Mucosa of descending colon (tissue), 3 donors: ENCODE data around the gene ECT2. TPM values are rescaled to one million over a fixed set of nuclear protein-coding genes. Genes with fewer than 3 reads are reported as not detected.
"Not testable (repeated sequence)": the region's sequence is repeated elsewhere in the genome, so short reads cannot be mapped to it uniquely, and the experiment has no call there.

Experiments
- ATAC-seq: fragments of 200-7000 bp; cut with Tn5 transposase; one replicate; pipeline ENCODE4 v1.9.1; 2020; ENCODE audit warnings: mild to moderate bottlenecking, moderate library complexity
- DNase-seq, 3 donors: peaks; one replicate each; pipeline ENCODE4 v3.0.0-alpha.2; 2020
- H3K36me3 ChIP-seq: fragments of 200-600 bp; one replicate; pipeline ENCODE4 v1.8.0; 2021; ENCODE audit warnings: low read depth, mild to moderate bottlenecking
- H3K4me1 ChIP-seq: fragments of 200-600 bp; one replicate; pipeline ENCODE4 v1.8.0; 2021; ENCODE audit warnings: low read depth, mild to moderate bottlenecking
- H3K4me3 ChIP-seq: fragments of 200-600 bp; one replicate; pipeline ENCODE4 v1.8.0; 2021; ENCODE audit warnings: mild to moderate bottlenecking
- H3K9me3 ChIP-seq: fragments of 200-600 bp; one replicate; pipeline ENCODE4 v1.8.0; 2021; ENCODE audit warnings: mild to moderate bottlenecking
- intact Hi-C, 2 donors: fragments of 100-400 bp; cut with DNase I in 1 of 2; cut with micrococcal nuclease in 1 of 2; formaldehyde crosslinking; loops; one replicate each; pipeline versions ENCODE4 v1.11.0 to v1.11.1; 2022; cut with DNase I, micrococcal nuclease
- total RNA-seq, 3 donors: library from RNA; stranded (reverse); fragmentation: NEBNext Ultra II Directional in 2 of 3; extraction: Animal tissue kit (Norgen Biotek cat#: 25700) in 2 of 3; gene quantifications; one replicate each; pipeline versions ENCODE4 v1.2.1 to v1.2.4, GENCODE V29; 2021 to 2023
- TF ChIP-seq, protein P1 (sequence below): fragments of 200-600 bp; IDR thresholded peaks from one replicate; pipeline ENCODE4 v1.8.0; 2022; ENCODE audit warnings: antibody characterized with exemption, mild to moderate bottlenecking
- donor health status: DM: no; HTN: no; CAD: no; lungs with moderate emphysema.
- donor health status: DM: no; HTN: no; CAD: no.
- donor health status: DM: no; HTN: yes; CAD: no.

The ECT2 gene
- total RNA-seq, 3 donors from 2014 or later: 14.8 to 30.2 (median 14.9) TPM

DNA sequence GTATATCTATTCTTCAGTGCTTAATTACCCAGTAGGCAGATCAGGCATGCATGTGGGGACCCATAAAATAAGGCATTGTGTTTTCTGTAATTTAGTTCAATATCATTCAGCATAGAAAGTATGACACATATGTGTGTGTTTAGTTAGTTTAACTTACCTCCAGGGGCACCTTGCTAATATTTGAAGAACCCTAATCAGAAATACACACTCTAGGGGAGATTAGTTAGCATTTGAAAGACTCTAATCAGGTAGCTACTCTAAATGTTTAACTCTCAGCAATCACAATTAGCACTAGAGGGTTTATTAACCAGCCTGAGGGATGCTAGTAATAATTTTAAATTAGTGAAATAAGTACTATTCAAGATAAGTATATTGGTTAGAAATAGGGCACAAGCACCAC is 104.5 kb downstream of the ECT2 start:
- TF ChIP-seq, protein P1, sequence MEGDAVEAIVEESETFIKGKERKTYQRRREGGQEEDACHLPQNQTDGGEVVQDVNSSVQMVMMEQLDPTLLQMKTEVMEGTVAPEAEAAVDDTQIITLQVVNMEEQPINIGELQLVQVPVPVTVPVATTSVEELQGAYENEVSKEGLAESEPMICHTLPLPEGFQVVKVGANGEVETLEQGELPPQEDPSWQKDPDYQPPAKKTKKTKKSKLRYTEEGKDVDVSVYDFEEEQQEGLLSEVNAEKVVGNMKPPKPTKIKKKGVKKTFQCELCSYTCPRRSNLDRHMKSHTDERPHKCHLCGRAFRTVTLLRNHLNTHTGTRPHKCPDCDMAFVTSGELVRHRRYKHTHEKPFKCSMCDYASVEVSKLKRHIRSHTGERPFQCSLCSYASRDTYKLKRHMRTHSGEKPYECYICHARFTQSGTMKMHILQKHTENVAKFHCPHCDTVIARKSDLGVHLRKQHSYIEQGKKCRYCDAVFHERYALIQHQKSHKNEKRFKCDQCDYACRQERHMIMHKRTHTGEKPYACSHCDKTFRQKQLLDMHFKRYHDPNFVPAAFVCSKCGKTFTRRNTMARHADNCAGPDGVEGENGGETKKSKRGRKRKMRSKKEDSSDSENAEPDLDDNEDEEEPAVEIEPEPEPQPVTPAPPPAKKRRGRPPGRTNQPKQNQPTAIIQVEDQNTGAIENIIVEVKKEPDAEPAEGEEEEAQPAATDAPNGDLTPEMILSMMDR: no peak
- intact Hi-C loops: no loop called here
- no peak overlapping the region for H3K4me3 ChIP-seq
- no peaks in the 10 kb centered on the region for H3K36me3 ChIP-seq
- no peaks in the 10 kb centered on the region for H3K9me3 ChIP-seq
- DNase-seq (no peak), ATAC-seq (no peak)
- no peaks in the 10 kb centered on the region for H3K4me1 ChIP-seq

DNA sequence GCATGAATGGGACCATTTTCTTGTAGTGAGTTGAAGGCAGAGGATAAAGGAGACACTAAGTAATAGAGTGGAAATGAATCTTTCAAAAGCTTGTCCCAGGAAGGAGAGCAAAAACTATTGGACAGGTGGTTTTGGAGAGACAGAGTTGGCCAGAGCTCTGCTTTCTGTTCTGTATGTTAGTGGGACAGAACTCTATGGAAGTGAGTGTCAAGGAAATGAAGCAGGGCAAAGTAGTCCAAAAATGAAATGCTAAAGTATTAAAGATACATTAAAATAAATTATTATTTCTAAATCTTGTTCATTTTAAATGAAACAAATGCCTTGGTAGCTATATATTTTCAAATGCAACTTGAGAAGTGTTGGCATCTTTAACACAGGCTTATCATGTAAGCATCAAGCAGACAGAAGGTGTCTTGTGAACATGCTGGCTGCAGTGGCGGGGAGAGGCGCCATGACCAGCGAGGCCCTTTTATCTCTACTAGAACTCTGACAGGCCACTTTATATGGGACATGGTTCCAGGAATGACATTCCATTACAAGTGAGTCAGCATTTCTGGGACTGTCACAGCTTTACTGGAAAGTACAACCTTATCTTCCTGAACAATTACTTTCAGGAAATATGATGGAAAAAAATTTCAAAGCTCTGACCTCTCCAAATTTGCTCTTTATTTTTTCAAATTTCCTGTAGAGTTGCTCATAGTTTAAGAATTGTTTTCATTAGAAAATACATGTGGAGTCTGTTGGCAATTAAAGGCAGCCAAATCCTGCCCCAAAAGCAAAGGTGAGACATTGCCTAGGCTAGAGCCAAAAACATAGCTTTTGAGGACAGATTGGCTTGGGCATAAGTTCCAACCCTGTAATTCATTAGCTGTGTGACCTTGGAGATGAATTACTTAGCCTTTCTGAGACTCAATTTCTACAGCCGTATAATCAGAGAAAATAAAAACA is 106.5 kb downstream of the ECT2 start:
- no peaks in the 10 kb centered on the region for H3K9me3 ChIP-seq
- ATAC-seq (peak; percentile 96), DNase-seq (no peak)
- TF ChIP-seq, protein P1: no peak
- no peaks in the 10 kb centered on the region for H3K4me1 ChIP-seq
- no peaks in the 10 kb centered on the region for H3K36me3 ChIP-seq
- intact Hi-C loops: no loop called here
- H3K4me3 ChIP-seq: no peak overlapping the region

DNA sequence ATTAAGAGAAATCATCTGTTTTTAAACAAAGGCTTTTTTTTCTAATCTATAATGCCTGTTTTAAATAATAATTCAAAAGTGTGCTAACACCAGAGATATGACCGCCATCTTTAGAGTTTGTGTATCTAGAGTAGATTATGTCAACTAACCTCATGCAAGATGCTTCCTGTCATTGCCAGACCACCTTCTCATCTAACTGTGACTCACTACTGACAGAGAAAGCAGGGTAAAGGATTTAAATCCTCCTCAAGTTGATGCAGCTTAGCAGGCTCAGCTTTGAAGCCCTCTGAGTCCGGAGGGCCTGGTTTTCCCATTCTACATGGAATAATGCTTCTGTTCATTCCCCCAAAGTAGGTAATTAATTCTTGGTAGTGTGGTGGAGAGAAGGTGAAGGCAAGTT is 108.5 kb downstream of the ECT2 start:
- H3K36me3 ChIP-seq: no peaks in the 10 kb centered on the region
- intact Hi-C loops: no loop called here
- ATAC-seq: no peak
- no peak for DNase-seq
- H3K9me3 ChIP-seq: no peaks in the 10 kb centered on the region
- H3K4me3 ChIP-seq: no peak overlapping the region
- TF ChIP-seq, protein P1: no peak
- H3K4me1 ChIP-seq: no peaks in the 10 kb centered on the region

DNA sequence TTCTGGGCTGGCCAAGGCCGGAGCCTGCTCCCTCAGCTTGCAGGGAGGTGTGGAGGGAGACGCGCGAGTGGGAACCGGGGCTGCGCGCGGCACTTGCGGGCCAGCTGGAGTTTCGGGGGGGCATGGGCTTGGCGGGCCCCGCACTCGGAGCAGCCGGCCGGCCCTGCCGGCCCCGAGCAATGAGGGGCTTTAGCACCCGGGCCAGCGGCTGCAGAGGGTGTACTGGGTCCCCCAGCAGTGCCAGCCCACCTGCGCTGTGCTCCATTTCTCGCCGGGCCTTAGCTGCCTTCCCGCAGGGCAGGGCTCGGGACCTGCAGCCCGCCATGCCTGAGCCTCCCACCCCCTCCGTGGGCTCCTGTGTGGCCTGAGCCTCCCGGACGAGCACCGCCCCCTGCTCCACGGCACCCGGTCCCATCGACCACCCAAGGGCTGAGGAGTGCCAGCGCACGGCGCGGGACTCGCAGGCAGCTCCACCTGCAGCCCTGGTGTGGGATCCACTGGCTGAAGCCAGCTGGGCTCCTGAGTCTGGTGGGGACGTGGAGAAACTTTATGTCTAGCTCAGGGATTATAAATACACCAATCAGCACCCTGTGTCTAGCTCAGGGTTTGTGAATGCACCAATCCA is 116.3 kb downstream of the ECT2 start:
- H3K36me3 ChIP-seq, H3K9me3 ChIP-seq, intact Hi-C loops, ATAC-seq, H3K4me1 ChIP-seq, H3K4me3 ChIP-seq: not testable (repeated sequence)
- DNase-seq: peak in 1 of 3 donors; percentile 37

DNA sequence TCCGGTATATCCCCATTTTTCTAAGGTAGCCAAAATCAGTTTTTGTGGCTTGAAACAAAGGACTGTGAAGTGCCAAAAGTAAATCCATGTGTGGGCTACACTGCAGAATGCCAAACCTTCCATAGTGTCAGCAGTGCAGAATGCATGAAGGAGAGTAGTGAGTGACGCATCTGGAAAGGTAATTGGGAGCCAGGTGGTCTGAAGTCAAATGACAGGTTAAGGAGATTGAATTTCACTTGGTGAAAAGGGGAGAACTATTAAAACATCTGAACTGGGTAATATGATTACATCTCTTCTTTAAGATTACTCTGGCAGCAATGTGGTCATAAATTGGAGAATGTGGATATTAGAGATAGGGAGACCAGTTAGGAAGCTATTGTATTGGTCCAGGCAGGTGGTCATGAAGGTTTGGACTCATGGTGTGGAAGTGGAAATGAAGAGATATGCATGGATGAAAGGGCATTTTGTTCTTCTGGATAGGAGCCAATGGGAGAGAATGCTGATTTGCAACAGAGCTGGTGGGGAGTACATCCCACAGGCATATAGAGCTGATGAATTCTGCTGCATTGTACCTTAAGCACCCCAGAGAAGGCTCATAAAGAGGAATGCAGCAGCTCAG is 118.2 kb downstream of the ECT2 start:
- DNase-seq: no peak
- Histone ChIP-seq H3K36me3 (no peaks in the 10 kb centered on the region), H3K4me1 (peaks cover 5% of the 10 kb centered on the region), H3K4me3 (no peak overlapping the region), H3K9me3 (no peaks in the 10 kb centered on the region)
- TF ChIP-seq, protein P1: no peak
- ATAC-seq: peak; percentile 33
- intact Hi-C loops: no loop called here

DNA sequence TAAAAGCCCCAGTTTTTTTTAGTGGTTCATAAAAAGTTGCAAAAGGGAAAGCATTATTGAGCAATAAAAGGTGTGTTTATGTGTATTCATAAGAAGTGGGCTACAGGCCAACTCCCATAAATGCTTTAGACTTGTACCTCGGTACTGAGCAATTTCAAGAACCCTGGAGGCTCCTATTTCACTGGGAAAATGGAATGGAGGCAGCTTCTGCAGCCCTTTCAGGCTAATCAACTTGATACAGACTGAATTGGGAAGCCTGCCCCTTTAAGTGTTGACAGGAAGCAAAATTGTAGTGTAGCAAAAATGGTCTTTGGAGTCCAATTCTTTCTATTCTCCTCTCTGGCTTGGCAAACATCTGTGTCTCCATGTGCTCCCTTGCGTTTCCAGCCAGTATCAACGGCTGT is 118.8 kb downstream of the ECT2 start:
- intact Hi-C loops: no loop called here
- Histone ChIP-seq H3K36me3 (no peaks in the 10 kb centered on the region), H3K4me3 (no peak overlapping the region), H3K9me3 (no peaks in the 10 kb centered on the region), H3K4me1 (peaks cover 5% of the 10 kb centered on the region)
- ATAC-seq (peak; percentile 92), DNase-seq (peak in 1 of 3 donors; percentile 85)
- TF ChIP-seq, protein P1: no peak
